Placental epithelial cell (primary cell): Measurements from ENCODE around the gene NEFH. TPM values are rescaled to one million over a fixed set of nuclear protein-coding genes. Genes with fewer than 3 reads are reported as not detected.

ENCODE experiments used
- total RNA-seq: library from RNA; depleted of rRNA; stranded (reverse); fragments of >200 nt; gene quantifications from 2 replicates; pipeline ENCODE4 v1.2.3, GENCODE V29; 2012

The NEFH gene
- 0.39 and 0.43 TPM in 2 replicates for total RNA-seq

DNA sequence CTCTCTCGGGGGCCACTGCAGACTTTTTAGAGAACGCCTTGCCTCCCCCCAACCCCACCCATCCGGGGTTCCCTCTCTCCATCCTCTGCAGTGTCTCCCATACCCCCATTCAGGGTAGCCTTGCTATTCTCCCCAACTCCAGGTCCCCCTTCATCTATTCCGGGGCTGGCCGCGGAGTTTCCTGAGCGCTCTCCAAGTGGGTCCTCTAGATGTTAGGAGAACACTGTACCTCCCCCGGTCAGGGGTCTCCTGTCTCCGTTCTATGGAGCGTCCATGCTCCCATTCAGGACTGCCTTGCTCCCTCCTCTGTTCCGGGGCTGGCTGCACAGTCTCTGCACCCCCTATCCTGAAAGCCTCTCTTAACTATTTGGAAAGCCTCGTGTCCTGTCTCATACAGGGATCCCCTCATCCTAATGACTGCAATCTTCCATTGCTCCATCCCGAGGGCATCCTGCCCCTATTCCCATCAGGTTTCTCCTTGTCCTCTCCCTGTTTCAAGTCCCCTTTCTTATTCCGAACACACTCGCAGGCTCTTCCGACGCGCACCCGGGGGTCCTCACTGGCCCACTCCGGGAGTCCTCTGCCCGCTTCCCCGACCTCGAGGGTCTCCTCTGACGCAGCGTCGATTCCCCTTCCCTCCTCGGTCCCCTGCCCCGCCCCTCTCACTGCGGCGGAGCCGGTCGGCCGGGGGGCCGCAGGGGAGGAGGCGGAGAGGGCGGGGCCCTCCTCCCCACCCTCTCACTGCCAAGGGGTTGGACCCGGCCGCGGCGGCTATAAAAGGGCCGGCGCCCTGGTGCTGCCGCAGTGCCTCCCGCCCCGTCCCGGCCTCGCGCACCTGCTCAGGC, at the start of gene NEFH:
TSS of gene NEFH (plus strand) at position 802 of the 845 bp plus-strand sequence. CDS start 45 bp downstream, outside the sequence.

GRCh38 chr22:29438283-29438682, 41.7 kb upstream of the NEFH start, which contains the start of gene RFPL1:
Gene RFPL1 (plus strand): TSS chr22:29438583.

Other genes with a start within 250 kb of the NEFH start
- gene RHBDD3, start 212.2 kb upstream of the NEFH start, total RNA-seq: 27.7 and 27.9 TPM in 2 replicates
- 133 and 241 TPM in 2 replicates for gene EWSR1, start 211.9 kb upstream of the NEFH start, total RNA-seq
- gene GAS2L1, start 173.6 kb upstream of the NEFH start, total RNA-seq: 16.1 and 17.5 TPM in 2 replicates
- under 0.01 TPM in 1 of 2 replicates, not detected in the other for gene RASL10A, start 164.5 kb upstream of the NEFH start, total RNA-seq
- 53.8 and 103 TPM in 2 replicates for gene AP1B1, start 91.6 kb upstream of the NEFH start, total RNA-seq
- gene RFPL1, start 41.6 kb upstream of the NEFH start, total RNA-seq: not detected in 2 replicates
- gene THOC5, start 73.5 kb downstream of the NEFH start, total RNA-seq: 40.5 and 49.5 TPM in 2 replicates
- gene NIPSNAP1, start 100.9 kb downstream of the NEFH start, total RNA-seq: 53.8 and 71.9 TPM in 2 replicates
- 47.5 and 96.3 TPM in 2 replicates for gene NF2, start 123.4 kb downstream of the NEFH start, total RNA-seq
- under 0.01 TPM in 2 replicates for gene CABP7, start 239.8 kb downstream of the NEFH start, total RNA-seq